ENCODE data around the gene UBE4A.

The UBE4A gene

GRCh38 chr11:118359295-118359958 is at the start of gene UBE4A:
UBE4A (plus strand) TSS chr11:118359600; CDS start chr11:118365081, 5,481 bp downstream.
- Mint-ChIP-seq H3K4me1 (peaks cover 44% of the 10 kb centered on the region), H3K9me3 (no peaks in the 10 kb centered on the region), H3K4me3 (peak within 1 kb of the TSS; percentile 86), H3K36me3 (peaks cover 57% of the 10 kb centered on the region), H3K27ac (peak within 1 kb of the TSS; percentile 94)
- DNase-seq (ENCODE audit: low spot score in 2 of 2) (peak; percentile 97 to 100), ATAC-seq (peak; percentile 99)

- H3K4me3 Mint-ChIP-seq = no peak overlapping the region
- peak overlapping the region; percentile 93 for H3K27ac Mint-ChIP-seq
These were observed 49.1 kb upstream of the UBE4A start for GRCh38 chr11:118310271-118310670.

GRCh38 chr11:118310781-118311485 is 48.5 kb upstream of the UBE4A start:
- Mint-ChIP-seq H3K4me3 (peak overlapping the region; percentile 23), H3K4me1 (peaks cover 76% of the 10 kb centered on the region), H3K9me3 (no peaks in the 10 kb centered on the region), H3K36me3 (peaks cover 100% of the 10 kb centered on the region), H3K27ac (peak overlapping the region; percentile 93)
- ATAC-seq = no peak
- no peak for DNase-seq (ENCODE audit: low spot score in 2 of 2)

More at GRCh38 chr11:118310271-118310670, 49.1 kb upstream of the UBE4A start:
- peaks cover 100% of the 10 kb centered on the region for H3K36me3 Mint-ChIP-seq
- H3K4me1 Mint-ChIP-seq = peaks cover 73% of the 10 kb centered on the region
- no peaks in the 10 kb centered on the region for H3K9me3 Mint-ChIP-seq
- ATAC-seq = no peak
- no peak for DNase-seq (ENCODE audit: low spot score in 2 of 2)

- peaks cover 100% of the 10 kb centered on the region for H3K36me3 Mint-ChIP-seq
- peak overlapping the region; percentile 93 for H3K27ac Mint-ChIP-seq
- peak overlapping the region; percentile 23 for H3K4me3 Mint-ChIP-seq
- DNase-seq (ENCODE audit: low spot score in 2 of 2) = no peak
- peaks cover 77% of the 10 kb centered on the region for H3K4me1 Mint-ChIP-seq
- peak; percentile 33 for ATAC-seq
- no peaks in the 10 kb centered on the region for H3K9me3 Mint-ChIP-seq
These were observed 47.9 kb upstream of the UBE4A start for GRCh38 chr11:118311518-118311917.

- peak overlapping the region; percentile 93 for H3K27ac Mint-ChIP-seq
- peaks cover 100% of the 10 kb centered on the region for H3K36me3 Mint-ChIP-seq
These were observed 47.1 kb upstream of the UBE4A start for GRCh38 chr11:118312328-118312727.

GRCh38 chr11:118313242-118313641 is 46.2 kb upstream of the UBE4A start:
- no peak for ATAC-seq
- Mint-ChIP-seq H3K36me3 (peaks cover 92% of the 10 kb centered on the region), H3K4me3 (no peak overlapping the region), H3K27ac (peak overlapping the region; percentile 93), H3K4me1 (peaks cover 76% of the 10 kb centered on the region), H3K9me3 (no peaks in the 10 kb centered on the region)
- DNase-seq (ENCODE audit: low spot score in 2 of 2) = no peak

More at GRCh38 chr11:118312328-118312727, 47.1 kb upstream of the UBE4A start:
- H3K4me1 Mint-ChIP-seq = peaks cover 77% of the 10 kb centered on the region
- DNase-seq (ENCODE audit: low spot score in 2 of 2) (no peak), ATAC-seq (no peak)
- no peak overlapping the region for H3K4me3 Mint-ChIP-seq
- no peaks in the 10 kb centered on the region for H3K9me3 Mint-ChIP-seq

- peaks cover 74% of the 10 kb centered on the region for H3K36me3 Mint-ChIP-seq
- H3K4me3 Mint-ChIP-seq = peak overlapping the region; percentile 65
- H3K9me3 Mint-ChIP-seq = no peaks in the 10 kb centered on the region
- H3K4me1 Mint-ChIP-seq = peaks cover 86% of the 10 kb centered on the region
- DNase-seq (ENCODE audit: low spot score in 2 of 2) = no peak
- ATAC-seq = no peak
- peak overlapping the region; percentile 60 for H3K27ac Mint-ChIP-seq
These were observed 44.4 kb upstream of the UBE4A start for GRCh38 chr11:118314988-118315411.

- peaks cover 57% of the 10 kb centered on the region for H3K36me3 Mint-ChIP-seq
- no peak overlapping the region for H3K27ac Mint-ChIP-seq
- no peaks in the 10 kb centered on the region for H3K9me3 Mint-ChIP-seq
- no peak overlapping the region for H3K4me3 Mint-ChIP-seq
- DNase-seq (ENCODE audit: low spot score in 2 of 2) = no peak
- H3K4me1 Mint-ChIP-seq = peaks cover 79% of the 10 kb centered on the region
- ATAC-seq = no peak
These were observed 41.3 kb upstream of the UBE4A start for GRCh38 chr11:118318124-118318523.

GRCh38 chr11:118318581-118319336 is 40.6 kb upstream of the UBE4A start:
- Mint-ChIP-seq H3K36me3 (peaks cover 57% of the 10 kb centered on the region), H3K9me3 (no peaks in the 10 kb centered on the region), H3K4me3 (no peak overlapping the region), H3K27ac (peak overlapping the region; percentile 38), H3K4me1 (peaks cover 75% of the 10 kb centered on the region)
- ATAC-seq = no peak
- no peak for DNase-seq (ENCODE audit: low spot score in 2 of 2)

- peaks cover 70% of the 10 kb centered on the region for H3K4me1 Mint-ChIP-seq
- H3K27ac Mint-ChIP-seq = peak overlapping the region; percentile 38
- no peak overlapping the region for H3K4me3 Mint-ChIP-seq
- DNase-seq (ENCODE audit: low spot score in 2 of 2) (no peak), ATAC-seq (no peak)
- H3K36me3 Mint-ChIP-seq = peaks cover 57% of the 10 kb centered on the region
- H3K9me3 Mint-ChIP-seq = no peaks in the 10 kb centered on the region
These were observed 40.1 kb upstream of the UBE4A start for GRCh38 chr11:118319337-118319707.

- H3K4me3 Mint-ChIP-seq = no peak overlapping the region
- ATAC-seq = no peak
- peaks cover 56% of the 10 kb centered on the region for H3K36me3 Mint-ChIP-seq
- no peak for DNase-seq (ENCODE audit: low spot score in 2 of 2)
- H3K4me1 Mint-ChIP-seq = peaks cover 64% of the 10 kb centered on the region
- no peaks in the 10 kb centered on the region for H3K9me3 Mint-ChIP-seq
- H3K27ac Mint-ChIP-seq = peak overlapping the region; percentile 38
These were observed 38.9 kb upstream of the UBE4A start for GRCh38 chr11:118320515-118320914.

GRCh38 chr11:118321386-118322082 is 37.9 kb upstream of the UBE4A start:
- ATAC-seq = no peak
- H3K27ac Mint-ChIP-seq = no peak overlapping the region
- H3K9me3 Mint-ChIP-seq = no peaks in the 10 kb centered on the region
- peaks cover 55% of the 10 kb centered on the region for H3K36me3 Mint-ChIP-seq
- peaks cover 57% of the 10 kb centered on the region for H3K4me1 Mint-ChIP-seq
- no peak for DNase-seq (ENCODE audit: low spot score in 2 of 2)
- H3K4me3 Mint-ChIP-seq = no peak overlapping the region

GRCh38 chr11:118322721-118323120 is 36.7 kb upstream of the UBE4A start:
- ATAC-seq (no peak), DNase-seq (ENCODE audit: low spot score in 2 of 2) (no peak)
- no peak overlapping the region for H3K4me3 Mint-ChIP-seq
- no peaks in the 10 kb centered on the region for H3K9me3 Mint-ChIP-seq
- peaks cover 48% of the 10 kb centered on the region for H3K4me1 Mint-ChIP-seq
- H3K36me3 Mint-ChIP-seq = peaks cover 54% of the 10 kb centered on the region
- no peak overlapping the region for H3K27ac Mint-ChIP-seq

GRCh38 chr11:118325283-118325682 is 34.1 kb upstream of the UBE4A start:
- peak overlapping the region; percentile 2 for H3K27ac Mint-ChIP-seq
- no peak overlapping the region for H3K4me3 Mint-ChIP-seq
- H3K9me3 Mint-ChIP-seq = no peaks in the 10 kb centered on the region
- H3K4me1 Mint-ChIP-seq = peaks cover 35% of the 10 kb centered on the region
- DNase-seq (ENCODE audit: low spot score in 2 of 2) = no peak
- H3K36me3 Mint-ChIP-seq = peaks cover 59% of the 10 kb centered on the region
- no peak for ATAC-seq

GRCh38 chr11:118328745-118329144 is 30.7 kb upstream of the UBE4A start:
- Mint-ChIP-seq H3K4me1 (peaks cover 18% of the 10 kb centered on the region), H3K9me3 (no peaks in the 10 kb centered on the region), H3K36me3 (peaks cover 39% of the 10 kb centered on the region), H3K27ac (peak overlapping the region; percentile 1), H3K4me3 (no peak overlapping the region)
- DNase-seq (ENCODE audit: low spot score in 2 of 2) = no peak
- ATAC-seq = no peak

Measured in stimulated activated effector memory CD8-positive, alpha-beta T cell treated with anti-CD3 and anti-CD28 coated beads, Interleukin-12 subunit alpha, Interleukin-12 subunit beta, amount 100 ng/mL, for 72 hours (primary cell).